SKM-1 (cell line): ENCODE measurements around the gene SOX18.
"Not testable (repeated sequence)": the region's sequence is repeated elsewhere in the genome, so short reads cannot be mapped to it uniquely, and the experiment has no call there.

Source experiments
- DNase-seq: peaks from one replicate; lab custom pipeline; 2025; ENCODE audit not compliant: unreplicated experiment; lab: John Stamatoyannopoulos, UW

SOX18 gene

DNA sequence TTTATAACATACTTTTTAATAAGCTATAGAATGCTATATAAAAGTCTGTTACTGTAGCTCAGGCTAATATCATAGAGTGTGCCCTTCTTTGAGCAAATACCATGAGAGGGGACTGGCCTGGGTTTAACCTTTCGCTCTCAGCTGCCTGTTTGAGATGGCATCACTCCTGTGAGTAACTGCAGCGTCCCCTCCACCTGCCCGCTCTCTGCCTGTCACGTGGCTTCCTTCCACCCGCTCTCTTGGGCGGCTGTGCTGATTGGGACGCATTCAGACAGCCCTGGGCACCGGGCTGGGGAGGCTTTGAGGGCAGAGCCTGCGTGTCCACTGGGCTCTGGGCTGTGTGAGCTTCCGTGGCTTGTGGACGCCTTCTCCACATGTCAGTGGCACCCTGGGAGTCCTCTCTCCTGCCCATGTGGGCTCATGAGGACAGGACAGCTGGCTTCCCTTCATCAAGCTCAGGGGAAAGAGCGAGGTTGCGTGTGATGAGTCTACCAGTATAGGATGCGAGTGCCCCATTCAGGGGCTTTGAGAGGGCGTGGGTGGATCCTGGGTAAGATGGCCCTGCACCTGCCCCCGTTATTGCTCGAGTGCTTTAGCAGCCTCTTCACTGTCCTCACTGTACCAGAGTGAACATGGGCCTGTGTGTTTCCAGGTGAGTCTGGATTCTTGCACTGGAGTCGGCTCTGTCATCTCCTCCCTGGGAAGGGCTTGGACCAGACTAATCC lies 24.2 kb downstream of the SOX18 start:
- DNase-seq: no peak

DNA sequence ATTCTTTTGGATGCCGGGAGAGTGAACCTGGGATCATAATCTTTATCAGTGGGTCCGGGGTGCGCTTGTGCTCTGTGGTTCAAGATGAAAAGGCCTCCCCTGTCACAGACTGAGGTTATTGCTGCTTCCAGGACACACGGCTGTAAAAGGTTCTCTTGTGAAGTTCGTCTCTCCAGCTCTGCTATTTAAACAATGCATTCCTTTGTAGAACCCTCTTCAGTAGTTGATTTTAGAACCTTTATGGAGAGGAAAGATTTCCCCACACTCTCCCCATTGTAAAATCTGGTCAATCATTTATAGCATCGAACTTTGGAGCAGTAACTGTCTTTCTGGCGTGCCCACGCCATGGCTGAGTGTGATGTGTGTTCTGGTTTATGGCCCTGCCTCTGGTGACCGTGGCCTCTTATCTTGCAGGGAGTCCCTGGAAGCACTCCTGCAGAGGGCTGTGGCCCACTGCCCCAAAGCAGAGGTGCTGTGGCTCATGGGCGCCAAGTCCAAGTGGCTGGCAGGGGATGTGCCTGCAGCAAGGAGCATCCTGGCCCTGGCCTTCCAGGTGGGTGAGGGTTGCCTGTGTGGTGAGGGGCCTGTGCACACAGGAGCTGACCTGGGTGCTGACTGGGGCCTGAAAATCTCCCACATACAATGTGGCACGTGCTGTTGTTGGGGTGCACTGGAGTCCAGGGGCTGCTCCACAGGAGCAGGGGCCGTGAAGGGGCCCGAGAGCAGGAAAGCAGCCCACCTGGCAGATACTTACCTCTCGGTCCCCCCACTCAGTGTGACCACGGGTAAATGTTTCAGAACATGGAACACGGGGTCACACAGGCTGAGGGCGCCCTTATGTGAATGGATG lies 25.1 kb downstream of the SOX18 start:
- DNase-seq: no peak

DNA sequence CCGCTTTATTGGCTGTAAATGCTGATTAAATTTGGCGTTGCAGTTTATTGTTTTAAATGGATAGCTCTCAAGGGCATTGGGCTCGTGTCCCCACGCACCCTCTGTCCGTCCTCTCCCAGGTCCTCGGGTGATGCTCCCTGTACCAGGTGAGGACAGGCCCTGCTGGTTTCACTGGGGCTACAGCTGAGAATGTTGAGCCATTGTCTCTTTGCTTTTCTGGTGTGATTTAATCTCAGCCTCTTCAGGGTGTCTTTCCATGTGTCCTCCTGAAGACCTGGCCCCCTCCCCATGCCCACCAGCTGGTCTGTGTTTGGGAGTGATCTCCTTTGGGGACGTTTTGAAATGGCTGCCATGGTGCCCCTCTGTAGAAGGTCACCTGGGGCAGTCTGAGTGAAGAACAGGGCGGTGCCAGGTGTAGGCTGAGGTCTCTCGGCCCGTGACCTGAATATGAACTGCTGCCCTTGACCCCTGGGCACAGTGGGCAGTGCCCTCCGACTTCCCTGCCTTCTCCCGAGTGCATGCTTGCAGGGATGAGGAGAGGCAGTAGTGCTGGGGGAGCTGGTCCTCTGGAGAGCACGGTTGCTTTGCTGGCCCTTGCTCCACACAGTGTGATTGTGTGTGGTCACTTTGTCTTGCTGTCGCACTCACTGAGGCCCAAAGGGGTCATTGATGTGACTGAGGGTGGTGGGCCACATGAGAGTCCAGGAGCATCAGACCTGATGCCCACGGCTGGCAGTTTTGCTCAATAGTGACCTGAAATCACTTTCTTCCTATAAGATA lies 25.9 kb downstream of the SOX18 start:
- DNase-seq: no peak

DNA sequence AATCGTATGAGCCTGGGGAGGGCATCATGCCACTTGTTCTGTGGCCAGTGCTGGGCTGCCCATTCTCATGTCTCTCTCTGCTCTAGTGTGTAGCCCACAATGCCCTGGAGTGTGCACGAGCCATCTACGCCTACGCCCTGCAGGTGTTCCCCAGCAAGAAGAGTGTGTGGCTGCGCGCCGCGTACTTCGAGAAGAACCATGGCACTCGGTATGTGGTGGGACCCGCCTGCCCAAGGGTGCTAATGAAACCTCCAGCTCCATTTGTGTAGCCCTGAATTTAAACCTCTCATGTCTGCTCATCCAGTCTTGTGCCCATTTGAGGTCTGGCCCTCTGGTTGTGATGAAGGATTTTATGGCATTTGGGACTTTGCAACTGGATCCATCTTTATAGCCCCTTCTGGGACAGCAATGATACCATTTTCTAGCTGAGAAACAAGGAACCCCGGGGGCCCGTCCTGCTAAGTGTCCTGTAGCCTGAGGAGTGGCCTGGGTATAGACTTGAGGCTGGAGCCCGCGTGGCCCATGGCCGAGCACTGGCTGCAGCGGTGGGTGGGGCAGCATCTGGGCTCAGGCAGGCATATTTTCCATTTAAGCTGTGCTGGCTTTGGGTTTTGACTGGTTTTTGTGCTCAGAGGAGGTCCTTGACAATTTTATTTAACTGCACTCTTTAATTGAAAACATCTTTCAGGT lies 26.6 kb downstream of the SOX18 start:
- DNase-seq: no peak

DNA sequence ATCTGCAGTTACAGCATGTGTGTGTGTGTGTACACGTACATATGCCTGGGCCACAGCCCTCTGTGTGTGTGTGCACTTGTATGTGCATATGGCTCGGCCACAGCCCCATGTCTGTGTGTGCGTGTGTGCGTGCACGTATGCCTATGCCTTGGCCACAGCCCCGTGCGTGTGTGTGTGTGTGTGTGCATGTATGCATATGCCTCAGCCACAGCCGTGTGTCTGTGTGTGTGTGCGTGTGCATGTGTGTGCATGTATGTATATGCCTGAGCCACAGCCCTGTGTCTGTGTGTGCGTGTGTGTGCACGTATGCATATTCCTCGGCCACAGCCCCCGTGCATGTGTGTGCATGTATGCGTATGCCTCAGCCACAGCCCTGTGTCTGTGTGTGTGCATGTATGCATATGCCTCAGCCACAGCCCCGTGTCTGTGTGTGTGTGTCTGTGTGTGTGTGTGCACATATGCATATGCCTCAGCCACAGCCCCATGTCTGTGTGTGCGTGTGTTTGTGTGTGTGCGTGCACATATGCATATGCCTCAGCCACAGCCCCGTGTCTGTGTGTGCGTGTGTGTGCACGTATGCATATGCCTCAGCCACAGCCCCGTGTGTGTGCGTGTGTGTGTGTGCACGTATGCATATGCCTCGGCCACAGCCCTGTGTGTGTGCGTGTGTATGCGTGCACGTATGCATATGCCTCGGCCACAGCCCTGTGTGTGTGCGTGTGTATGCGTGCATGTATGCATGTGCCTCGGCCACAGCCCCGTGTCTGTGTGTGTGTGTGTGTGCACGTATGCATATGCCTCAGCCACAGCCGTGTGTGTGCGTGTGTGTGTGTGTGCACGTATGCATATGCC lies 28.1 kb downstream of the SOX18 start:
- DNase-seq: no peak

DNA sequence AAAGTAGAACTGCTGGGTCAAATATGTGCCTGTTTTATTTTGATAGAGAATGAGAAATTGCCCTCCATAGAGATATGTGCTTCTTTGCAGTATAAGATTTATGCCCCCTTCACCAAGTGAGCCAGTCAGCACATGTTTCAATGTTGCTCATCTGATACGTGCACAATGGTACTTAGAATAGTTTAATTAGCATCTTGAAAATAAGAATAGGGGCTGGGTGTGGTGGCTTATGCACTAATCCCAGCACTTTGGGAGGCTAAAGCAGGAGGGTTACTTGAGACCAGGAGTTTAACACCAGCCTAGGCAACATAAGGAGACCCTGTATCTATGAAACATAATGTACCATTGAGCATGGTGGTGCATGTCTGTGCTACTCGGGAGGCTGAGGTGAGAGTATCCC lies 33.8 kb downstream of the SOX18 start:
- DNase-seq: no peak

DNA sequence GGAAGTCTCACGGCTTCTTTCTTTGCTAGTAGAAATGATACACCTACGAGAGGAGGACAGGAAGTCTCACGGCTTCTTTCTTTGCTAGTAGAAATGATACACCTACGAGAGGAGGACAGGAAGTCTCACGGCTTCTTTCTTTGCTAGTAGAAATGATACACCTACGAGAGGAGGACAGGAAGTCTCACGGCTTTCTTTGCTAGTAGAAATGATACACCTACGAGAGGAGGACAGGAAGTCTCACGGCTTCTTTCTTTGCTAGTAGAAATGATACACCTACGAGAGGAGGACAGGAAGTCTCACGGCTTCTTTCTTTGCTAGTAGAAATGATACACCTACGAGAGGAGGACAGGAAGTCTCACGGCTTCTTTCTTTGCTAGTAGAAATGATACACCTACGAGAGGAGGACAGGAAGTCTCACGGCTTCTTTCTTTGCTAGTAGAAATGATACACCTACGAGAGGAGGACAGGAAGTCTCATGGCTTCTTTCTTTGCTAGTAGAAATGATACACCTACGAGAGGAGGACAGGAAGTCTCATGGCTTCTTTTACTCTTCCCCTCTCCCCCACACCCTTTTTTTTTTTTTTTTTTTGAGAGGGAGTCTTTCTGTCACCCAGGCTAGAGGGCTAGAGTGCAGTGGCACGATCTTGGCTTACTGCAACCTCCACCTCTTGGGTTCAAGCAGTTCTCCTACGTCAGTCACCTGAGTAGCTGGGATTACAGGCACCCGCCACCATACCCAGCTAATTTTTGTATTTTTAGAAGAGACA lies 36.9 kb downstream of the SOX18 start:
- not testable (repeated sequence) for DNase-seq

DNA sequence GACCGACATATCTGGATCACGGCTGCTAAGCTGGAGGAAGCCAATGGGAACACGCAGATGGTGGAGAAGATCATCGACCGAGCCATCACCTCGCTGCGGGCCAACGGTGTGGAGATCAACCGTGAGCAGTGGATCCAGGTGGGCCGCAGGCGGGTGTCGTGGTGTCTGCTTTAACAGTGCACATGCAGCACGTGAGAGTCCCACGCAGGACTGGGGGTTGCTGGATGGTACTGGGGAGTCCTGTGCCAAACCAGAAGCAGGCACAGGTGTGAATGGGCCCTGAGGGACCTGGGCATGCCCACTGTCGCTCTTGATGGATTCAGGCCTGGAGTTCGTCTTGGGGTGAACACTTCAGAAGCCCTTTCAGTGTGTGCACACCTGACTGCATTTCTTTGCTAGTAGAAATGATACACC lies 38.1 kb downstream of the SOX18 start:
- DNase-seq: no peak

DNA sequence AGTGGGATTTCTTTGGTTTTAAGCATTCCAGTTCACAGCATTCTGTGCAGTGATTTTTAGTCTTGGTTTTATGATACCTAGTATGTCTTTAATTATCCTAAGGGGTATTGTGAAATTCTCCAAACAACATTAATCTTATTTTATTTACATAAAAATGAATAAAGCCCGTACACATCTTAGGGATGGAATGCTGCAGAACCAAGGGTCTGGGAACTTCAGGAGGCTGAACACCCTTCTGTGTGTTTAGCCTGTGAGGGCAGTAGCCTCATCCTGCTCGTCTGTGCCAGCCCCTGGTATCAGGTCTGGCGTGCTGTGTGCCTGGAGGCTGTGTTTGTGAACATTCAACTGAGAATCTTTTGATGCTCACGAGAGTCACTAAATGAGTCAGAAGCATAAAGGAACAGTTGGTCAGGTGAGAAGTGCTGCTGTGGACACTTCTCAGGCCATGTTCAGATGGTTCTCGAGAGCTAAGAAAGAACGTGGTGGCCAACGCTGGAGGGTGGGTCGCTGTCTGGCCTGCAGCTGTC lies 38.7 kb downstream of the SOX18 start:
- DNase-seq: no peak

DNA sequence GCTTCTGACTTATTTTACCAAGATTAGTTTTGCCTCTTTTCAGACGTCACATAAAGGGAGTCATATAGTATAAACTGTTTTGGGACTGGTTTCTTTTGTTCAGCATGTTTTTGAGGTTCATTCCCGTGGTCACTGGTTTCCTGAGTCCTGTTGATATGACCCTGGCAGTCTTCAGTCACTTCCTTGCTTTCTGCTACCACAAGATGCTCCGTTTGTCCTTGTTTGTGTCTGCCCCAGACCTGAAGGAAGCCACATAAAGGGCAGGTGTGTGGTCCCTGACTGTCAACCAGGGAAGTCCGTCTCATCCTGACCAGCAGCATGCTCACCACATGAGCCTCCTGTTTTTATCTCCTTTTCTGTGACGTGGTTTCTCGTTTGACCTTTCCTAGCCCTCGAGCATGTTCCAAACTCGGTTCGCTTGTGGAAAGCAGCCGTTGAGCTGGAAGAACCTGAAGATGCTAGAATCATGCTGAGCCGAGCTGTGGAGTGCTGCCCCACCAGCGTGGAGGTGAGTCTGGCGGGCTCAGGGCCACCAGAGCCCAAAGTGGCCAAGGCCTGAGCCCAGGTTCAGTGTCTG lies 39.5 kb downstream of the SOX18 start:
- DNase-seq: no peak

DNA sequence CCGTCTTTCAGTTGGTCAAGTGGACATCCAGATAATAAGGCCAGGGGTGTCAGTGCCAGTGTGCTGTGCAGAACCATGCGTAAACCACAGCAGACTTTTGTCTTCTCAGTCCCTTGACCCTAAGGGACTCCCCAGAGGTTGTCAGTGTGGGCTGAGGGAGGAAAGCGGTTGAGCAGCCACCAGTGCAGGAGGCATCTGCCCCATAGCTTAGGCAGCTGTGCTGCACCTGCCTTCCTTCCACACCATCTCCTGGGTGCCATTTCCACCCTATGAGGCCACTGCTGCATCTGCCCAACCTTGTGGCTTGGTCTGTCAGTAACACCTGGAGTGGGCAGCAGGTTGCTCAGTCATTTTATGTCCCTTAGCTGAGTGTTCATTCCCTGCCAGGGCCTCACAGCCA lies 42.5 kb downstream of the SOX18 start:
- DNase-seq: no peak

DNA sequence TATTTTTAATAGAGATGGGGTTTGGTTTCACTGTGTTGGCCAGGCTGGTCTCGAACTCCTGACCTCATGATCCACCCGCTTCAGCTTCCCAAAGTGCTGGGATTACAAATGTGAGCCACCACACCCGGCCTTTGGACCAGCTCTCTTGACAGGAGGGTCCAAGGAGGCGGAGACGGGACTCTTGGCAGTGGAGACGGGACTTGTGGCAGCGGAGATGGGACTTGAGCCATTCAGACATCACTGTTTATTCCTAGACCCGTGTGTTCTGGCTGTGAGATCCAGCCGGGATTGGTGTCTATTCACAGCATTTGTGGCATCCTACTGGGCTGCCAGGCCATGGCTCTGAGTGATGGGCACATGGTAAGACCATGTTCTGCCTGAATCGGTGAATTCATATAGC lies 42.9 kb downstream of the SOX18 start:
- no peak for DNase-seq

DNA sequence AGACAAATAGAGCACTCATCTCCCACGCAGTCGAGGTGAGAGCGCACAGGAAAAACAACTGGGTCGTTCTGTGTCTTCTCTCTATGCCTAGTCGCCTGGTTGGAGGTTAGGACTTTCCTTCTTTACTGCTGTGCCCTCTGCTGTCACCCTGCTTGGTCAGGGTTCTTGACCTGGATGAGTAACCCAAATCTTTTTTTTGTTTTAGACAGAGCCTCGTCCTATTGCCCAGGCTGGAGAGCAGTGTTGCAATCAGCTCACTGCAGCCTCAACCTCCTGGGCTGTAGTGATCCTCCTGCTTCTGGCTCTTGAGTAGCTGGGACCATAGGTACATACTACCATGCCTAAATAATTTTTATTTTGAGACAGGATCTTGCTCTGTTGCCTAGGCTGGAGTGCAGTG lies 44.0 kb downstream of the SOX18 start:
- DNase-seq: no peak

DNA sequence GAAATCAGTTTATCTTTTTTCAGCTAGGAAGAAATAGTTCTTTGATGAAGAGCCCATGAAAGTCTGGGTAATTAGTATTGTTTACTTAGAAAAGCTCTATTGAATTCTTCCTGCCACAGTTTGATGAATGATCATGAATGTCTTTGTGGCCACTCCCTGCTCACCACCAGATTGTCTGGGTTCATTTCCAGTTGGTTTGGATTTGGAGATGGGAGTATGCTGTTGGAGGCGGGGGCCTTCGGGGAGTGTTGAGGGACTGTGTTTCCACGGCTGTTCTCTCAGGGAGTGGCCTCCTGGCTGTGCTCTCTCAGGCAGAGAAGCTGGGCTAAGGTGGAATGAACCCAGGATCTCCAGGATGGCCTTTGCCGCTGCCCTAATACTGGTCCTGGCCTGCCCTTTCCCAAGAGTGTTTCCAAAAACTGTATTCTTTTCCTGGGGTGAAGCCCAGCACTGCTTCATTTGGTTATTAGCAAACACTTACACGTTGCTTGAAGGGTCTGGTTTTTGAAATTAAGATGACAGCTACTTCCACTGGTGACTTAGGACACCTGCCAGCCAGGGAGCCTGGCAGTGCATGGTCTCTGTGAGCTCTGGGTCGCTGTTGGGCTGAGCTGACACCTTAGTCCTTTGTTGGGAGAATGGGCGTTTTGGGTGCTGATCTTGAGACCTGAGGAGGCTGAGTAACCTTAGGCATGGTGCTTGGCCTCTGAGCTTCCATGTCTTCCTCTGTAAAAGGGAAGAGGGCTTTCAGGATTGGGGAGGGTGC lies 45.3 kb downstream of the SOX18 start:
- DNase-seq: no peak

DNA sequence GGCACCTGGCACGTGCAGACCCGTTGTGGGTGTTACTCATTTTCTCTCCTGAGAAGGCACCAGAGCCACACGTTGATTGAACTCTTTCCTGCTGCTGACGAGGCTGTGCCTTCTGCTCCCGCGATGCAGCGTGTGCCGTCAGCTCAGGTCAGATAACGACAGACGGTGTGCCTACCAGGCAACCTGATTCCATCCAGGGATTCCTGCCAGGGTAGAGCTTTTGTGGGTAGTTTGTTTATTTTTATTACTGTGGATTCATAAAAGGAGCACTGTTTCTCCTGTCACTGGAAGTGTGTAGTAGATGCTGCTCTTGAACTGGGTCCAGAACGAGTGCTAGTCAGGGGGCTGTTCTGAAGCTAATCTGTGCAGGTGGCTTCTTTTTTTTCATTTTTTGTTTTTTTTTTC lies 47.8 kb downstream of the SOX18 start:
- no peak for DNase-seq

DNA sequence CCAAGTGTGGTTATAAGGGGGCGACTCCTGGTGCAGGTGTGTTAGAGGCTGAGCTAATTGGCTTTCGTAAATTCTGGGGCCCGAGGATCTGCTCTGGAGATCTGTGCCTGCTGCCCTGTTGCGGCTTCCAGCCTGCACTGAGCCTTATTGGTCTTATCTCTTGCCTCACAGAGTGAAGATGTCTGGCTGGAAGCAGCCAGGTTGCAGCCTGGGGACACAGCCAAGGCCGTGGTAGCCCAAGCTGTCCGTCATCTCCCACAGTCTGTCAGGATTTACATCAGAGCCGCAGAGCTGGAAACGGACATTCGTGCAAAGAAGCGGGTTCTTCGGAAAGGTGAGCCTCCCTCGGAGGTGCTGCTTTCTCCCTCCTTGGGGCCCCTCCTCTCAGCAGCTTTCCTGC lies 48.5 kb downstream of the SOX18 start:
- DNase-seq: no peak
